PC-9 (cell line): ENCODE results near the gene GNAQ. TPM values are rescaled to one million over a fixed set of nuclear protein-coding genes. Genes with fewer than 3 reads are reported as not detected.

Experiments
- BruUV-seq: library from RNA; stranded (reverse); fragments of 400-500 nt; replicated peaks from 2 replicates; lab custom pipeline; 2021; lab: Mats Ljungman, UMichigan
- CTCF ChIA-PET: fragments of 300-600 bp; sonication (Branson Sonifier 250); formaldehyde crosslinking; loops from one replicate; lab custom pipeline; 2022; ENCODE audit warnings: antibody characterized with exemption; lab: Charles Lee
- POLR2A ChIA-PET: fragments of 300-600 bp; sonication (Branson Sonifier 250); formaldehyde crosslinking; loops from one replicate; lab custom pipeline; 2022; ENCODE audit warnings: antibody characterized with exemption; ENCODE audit not compliant: unreplicated experiment; lab: Charles Lee
- DNase-seq, 2 experiments: peaks; one replicate each; pipeline versions ENCODE4 v3.0.0 to v3.0.0-alpha.2; 2015 to 2022; ENCODE audit warnings: mixed read lengths in 1 of 2
- H2AFZ ChIP-seq: fragments of 200-600 bp; sonication (generic); 2 replicates; pipeline ENCODE4 v1.8.1; 2017; ENCODE audit warnings: antibody characterized with exemption
- H3F3A ChIP-seq: fragments of 200-600 bp; sonication (generic); 2 replicates; pipeline ENCODE4 v1.8.1; 2017; ENCODE audit warnings: antibody characterized with exemption, mild to moderate bottlenecking, low read depth; ENCODE audit not compliant: insufficient read depth
- H3K27ac ChIP-seq: fragments of 200-600 bp; sonication (generic); 2 replicates; pipeline ENCODE4 v1.6.1; 2016; ENCODE audit warnings: mixed run types
- H3K27me3 ChIP-seq: fragments of 200-600 bp; sonication (generic); 2 replicates; pipeline ENCODE4 v1.6.1; 2016; ENCODE audit warnings: low read depth, mixed run types; ENCODE audit not compliant: insufficient read depth
- H3K36me3 ChIP-seq: fragments of 200-600 bp; sonication (generic); 2 replicates; pipeline ENCODE4 v1.6.1; 2016; ENCODE audit warnings: low read depth, mixed run types
- H3K4me1 ChIP-seq: fragments of 200-600 bp; sonication (generic); replicated peaks from 2 replicates; pipeline ENCODE4 v1.6.1; 2016; ENCODE audit warnings: mixed run types; ENCODE audit not compliant: insufficient read depth
- H3K4me2 ChIP-seq: fragments of 200-600 bp; sonication (generic); 2 replicates; pipeline ENCODE4 v1.6.1; 2017; ENCODE audit warnings: mixed run types
- H3K4me3 ChIP-seq: fragments of 200-600 bp; sonication (generic); 2 replicates; pipeline ENCODE4 v1.6.1; 2016; ENCODE audit warnings: mixed run types
- H3K79me2 ChIP-seq: fragments of 200-600 bp; sonication (generic); 2 replicates; pipeline ENCODE4 v1.6.1; 2017; ENCODE audit warnings: low read depth, mixed run types
- H3K9me2 ChIP-seq: fragments of 200-600 bp; sonication (generic); 2 replicates; pipeline ENCODE4 v1.8.1; 2017; ENCODE audit warnings: mild to moderate bottlenecking; ENCODE audit not compliant: insufficient read depth
- H3K9me3 ChIP-seq: fragments of 200-600 bp; sonication (generic); 2 replicates; pipeline ENCODE4 v1.8.1; 2016; ENCODE audit warnings: low read depth; ENCODE audit not compliant: insufficient read depth
- H4K20me1 ChIP-seq: fragments of 200-600 bp; sonication (generic); 2 replicates; pipeline ENCODE4 v1.8.1; 2017; ENCODE audit not compliant: insufficient read depth
- CTCF ChIP-seq: fragments of 200-600 bp; sonication (generic); conservative IDR thresholded peaks from 2 replicates; pipeline ENCODE4 v1.6.1; 2017; ENCODE audit warnings: mixed run types, antibody characterized with exemption, mild to moderate bottlenecking, moderate library complexity
- EZH2 ChIP-seq: fragments of 200-600 bp; sonication (generic); IDR thresholded peaks from 2 replicates; pipeline ENCODE4 v1.8.0; 2017; ENCODE audit warnings: antibody characterized with exemption, low read depth
- intact Hi-C: fragments of 100-400 bp; cut with micrococcal nuclease; formaldehyde crosslinking; loops from one replicate; pipeline ENCODE4 v1.10.0; 2022; ENCODE audit not compliant: unreplicated experiment
- total RNA-seq: library from RNA; stranded (reverse); gene quantifications from 2 replicates; pipeline ENCODE4 v1.2.3, GENCODE V29; 2021

Gene GNAQ
- total RNA-seq, 1 experiment from 2014 or later, result 51.6 TPM

- H3K9me3 ChIP-seq, result peaks cover 6% of the 10 kb centered on the region; the same call in 1 of the 2 replicates
- BruUV-seq, result no TSS peak
- H3K4me2 ChIP-seq, result 0 out of 2 replicates have a peak overlapping the region, but pooled peaks have one; percentile 15
- no peaks in the 10 kb centered on the region for H3K27me3 ChIP-seq
- H3K79me2 ChIP-seq, result no peaks in the 10 kb centered on the region
- TF ChIP-seq CTCF (no peak), EZH2 (no peak)
- no peaks in the 10 kb centered on the region for H3K9me2 ChIP-seq
- H3F3A ChIP-seq, result peaks cover 25% of the 10 kb centered on the region
- intact Hi-C loops, result loop anchor here (2.0 to 10.0 kb wide), 4 partner anchors 50 to 585 kb away; partner anchors contain the start of gene PSAT1
- 0 out of 2 replicates have a peak, but pooled peaks cover 6% of the 10 kb centered on the region for H3K36me3 ChIP-seq
- ChIA-PET POLR2A (no interaction called here), CTCF (interaction anchor here (0.6 kb wide), 1 partner anchor 132 kb away, joined by 3 read pairs; no protein-coding TSS in a partner anchor)
- no peak overlapping the region for H2AFZ ChIP-seq
- H3K27ac ChIP-seq, result no peak overlapping the region
- H4K20me1 ChIP-seq, result no peaks in the 10 kb centered on the region
- peak; percentile 45 to 76 for DNase-seq
- H3K4me3 ChIP-seq, result no peak overlapping the region
- H3K4me1 ChIP-seq, result peaks cover 43% of the 10 kb centered on the region
Measured at GRCh38 chr9:77712533-77713130, 319.0 kb downstream of the GNAQ start.

- no peak overlapping the region for H3K4me2 ChIP-seq
- H3K4me1 ChIP-seq, result peaks cover 42% of the 10 kb centered on the region
- no peak overlapping the region for H3K4me3 ChIP-seq
- no peak overlapping the region for H3K27ac ChIP-seq
- H3K36me3 ChIP-seq, result no peaks in the 10 kb centered on the region
- ChIA-PET POLR2A (no interaction called here), CTCF (no interaction called here)
- H3K27me3 ChIP-seq, result no peaks in the 10 kb centered on the region
- H3K79me2 ChIP-seq, result no peaks in the 10 kb centered on the region
- H3K9me2 ChIP-seq, result no peaks in the 10 kb centered on the region
- H2AFZ ChIP-seq, result no peak overlapping the region
- DNase-seq, result no peak
- intact Hi-C loops, result loop anchor here (5.0 to 10.0 kb wide), 3 partner anchors 49 to 586 kb away; partner anchors contain the start of gene PSAT1
- peaks cover 6% of the 10 kb centered on the region; the same call in 1 of the 2 replicates for H3K9me3 ChIP-seq
- no TSS peak for BruUV-seq
- no peaks in the 10 kb centered on the region for H4K20me1 ChIP-seq
- TF ChIP-seq EZH2 (no peak), CTCF (no peak)
- H3F3A ChIP-seq, result peaks cover 25% of the 10 kb centered on the region
Measured at GRCh38 chr9:77710965-77711648, 320.5 kb downstream of the GNAQ start.

GRCh38 chr9:77710316-77710715, 321.3 kb downstream of the GNAQ start:
- Histone ChIP-seq H3F3A (peaks cover 25% of the 10 kb centered on the region), H3K9me3 (peaks cover 6% of the 10 kb centered on the region; the same call in 1 of the 2 replicates), H4K20me1 (no peaks in the 10 kb centered on the region), H3K36me3 (no peaks in the 10 kb centered on the region), H2AFZ (no peak overlapping the region), H3K27me3 (no peaks in the 10 kb centered on the region), H3K27ac (no peak overlapping the region), H3K79me2 (no peaks in the 10 kb centered on the region), H3K4me2 (no peak overlapping the region), H3K9me2 (no peaks in the 10 kb centered on the region), H3K4me3 (no peak overlapping the region), H3K4me1 (peaks cover 42% of the 10 kb centered on the region)
- ChIA-PET POLR2A (no interaction called here), CTCF (no interaction called here)
- TF ChIP-seq EZH2 (no peak), CTCF (no peak)
- intact Hi-C loops, result loop anchor here (5.0 to 10.0 kb wide), 3 partner anchors 48 to 587 kb away; partner anchors contain the start of gene PSAT1
- DNase-seq, result no peak
- BruUV-seq, result no TSS peak
